Endothelial cell of umbilical vein (primary cell): ENCODE results near the gene CFAP100. TPM values are rescaled to one million over a fixed set of nuclear protein-coding genes. Genes with fewer than 3 reads are reported as not detected.

ENCODE experiments used
- BruUV-seq: library from RNA; stranded (reverse); fragments of 400-500 nt; replicated peaks from 2 replicates; lab custom pipeline; 2021; lab: Mats Ljungman, UMichigan
- CTCF ChIA-PET: fragments of 300-600, 350-600 bp; sonication (Branson Sonifier 250); formaldehyde crosslinking; loops from one replicate; lab custom pipeline; 2021; ENCODE audit warnings: antibody characterized with exemption, inconsistent platforms; lab: Charles Lee
- POLR2A ChIA-PET: fragments of 300-600, 350-600 bp; sonication (Branson Sonifier 250); formaldehyde crosslinking; loops from one replicate; lab custom pipeline; 2021; ENCODE audit warnings: antibody characterized with exemption, inconsistent platforms; lab: Charles Lee
- DNase-seq: peaks from one replicate; pipeline ENCODE4 v3.0.0-alpha.2; 2011; ENCODE audit warnings: low read depth, low spot score
- FAIRE-seq: peaks from 2 replicates; lab custom pipeline; 2011; peaks lifted over from hg19 to GRCh38; lab: Jason Lieb, UNC
- H2AFZ ChIP-seq: 2 replicates; pipeline ENCODE4 v1.6.0; 2012; ENCODE audit warnings: low read depth, low read length, control low read depth, inconsistent platforms
- H3K27ac ChIP-seq: 2 replicates; pipeline ENCODE4 v1.5.1; 2011; ENCODE audit warnings: low read depth, mild to moderate bottlenecking, control low read depth, low read length, moderate library complexity; ENCODE audit not compliant: insufficient read depth
- H3K27me3 ChIP-seq, 2 experiments: 2 replicates each; pipeline versions ENCODE4 v1.6.0 to v1.6.1; 2011; ENCODE audit warnings: low read length in 2 of 2, mixed read lengths in 1 of 2; ENCODE audit not compliant: control insufficient read depth in 2 of 2, insufficient read depth in 2 of 2
- H3K36me3 ChIP-seq, 2 experiments: 2 replicates in 1 of 2; 3 replicates in 1 of 2; pipeline ENCODE4 v1.5.1; 2011; ENCODE audit warnings: low read length in 2 of 2, mild to moderate bottlenecking in 1 of 2, moderate library complexity in 1 of 2; ENCODE audit not compliant: control insufficient read depth in 2 of 2, insufficient read depth in 2 of 2; ENCODE audit errors: extremely low read depth in 1 of 2
- H3K4me1 ChIP-seq: 3 replicates; pipeline ENCODE4 v1.5.1; 2011; ENCODE audit warnings: mild to moderate bottlenecking, low read length; ENCODE audit not compliant: control insufficient read depth, insufficient read depth; ENCODE audit errors: extremely low read depth
- H3K4me2 ChIP-seq: 2 replicates; pipeline ENCODE4 v1.6.1; 2011; ENCODE audit warnings: low read length, control low read depth, mixed read lengths; ENCODE audit not compliant: insufficient read depth
- H3K4me3 ChIP-seq, 3 experiments: fragments of 200-600 bp in 1 of 3; sonication (generic), shearing (Covaris generic) in 1 of 3; replicated peaks in 1 of 3; 2 replicates each; pipeline ENCODE4 v1.5.1; 2011 to 2016; ENCODE audit warnings: control low read depth in 3 of 3, low read length in 3 of 3, mild to moderate bottlenecking in 2 of 3, inconsistent platforms in 1 of 3, low read depth in 1 of 3, moderate library complexity in 1 of 3; ENCODE audit not compliant: insufficient read depth in 1 of 3
- H3K79me2 ChIP-seq: 2 replicates; pipeline ENCODE4 v1.6.0; 2012; ENCODE audit warnings: low read length, inconsistent platforms; ENCODE audit not compliant: control insufficient read depth, insufficient read depth
- H3K9ac ChIP-seq: replicated peaks from 2 replicates; pipeline ENCODE3; 2011; ENCODE audit warnings: low read length, control low read depth; ENCODE audit not compliant: insufficient read depth; ENCODE audit errors: extremely low read depth
- H3K9me1 ChIP-seq: replicated peaks from 3 replicates; pipeline ENCODE4 v1.6.0; 2011; ENCODE audit warnings: mild to moderate bottlenecking, low read length; ENCODE audit not compliant: control insufficient read depth, insufficient read depth; ENCODE audit errors: extremely low read depth
- H3K9me3 ChIP-seq: replicated peaks from 2 replicates; pipeline ENCODE4 v1.5.1; 2012; ENCODE audit warnings: low read length, inconsistent platforms; ENCODE audit not compliant: control insufficient read depth, insufficient read depth
- H4K20me1 ChIP-seq: replicated peaks from 2 replicates; pipeline ENCODE3; 2011; ENCODE audit warnings: mild to moderate bottlenecking, low read length; ENCODE audit not compliant: control insufficient read depth, insufficient read depth; ENCODE audit errors: extremely low read depth
- CTCF ChIP-seq, 2 donors: IDR thresholded peaks; 1 replicate in 1 of 2; 2 replicates in 1 of 2; pipeline ENCODE4 v1.5.1; 2011; ENCODE audit warnings: low read length in 2 of 2, mild to moderate bottlenecking in 2 of 2, moderate library complexity in 2 of 2, control low read depth in 1 of 2, inconsistent platforms in 1 of 2, low read depth in 1 of 2; ENCODE audit not compliant: insufficient read depth in 1 of 2; ENCODE audit errors: extremely low read depth in 1 of 2
- EZH2 ChIP-seq: IDR thresholded peaks from 2 replicates; pipeline ENCODE4 v1.6.1; 2012; ENCODE audit warnings: borderline replicate concordance, low read depth, mild to moderate bottlenecking, moderate library complexity, low read length, inconsistent platforms; ENCODE audit not compliant: severe bottlenecking
- FOS ChIP-seq: IDR thresholded peaks from 2 replicates; pipeline ENCODE4 v1.6.1; 2011; ENCODE audit warnings: mild to moderate bottlenecking, low read length, moderate library complexity, borderline replicate concordance; ENCODE audit not compliant: insufficient read depth
- GATA2 ChIP-seq: IDR thresholded peaks from 2 replicates; pipeline ENCODE4 v1.7.0; 2011; ENCODE audit warnings: low read depth, mild to moderate bottlenecking, moderate library complexity, mixed read lengths, low read length; ENCODE audit not compliant: insufficient read length, insufficient read depth
- JUN ChIP-seq: IDR thresholded peaks from 2 replicates; pipeline ENCODE4 v1.6.1; 2011; ENCODE audit warnings: borderline replicate concordance, low read depth; ENCODE audit not compliant: insufficient read length, insufficient read depth
- MAX ChIP-seq: IDR thresholded peaks from 2 replicates; pipeline ENCODE4 v1.6.1; 2011; ENCODE audit not compliant: insufficient read depth, insufficient read length
- MYC ChIP-seq: IDR thresholded peaks from one replicate; pipeline ENCODE4 v1.6.1; 2011; ENCODE audit warnings: mild to moderate bottlenecking, low read depth, low read length
- POLR2A ChIP-seq: IDR thresholded peaks from 2 replicates; pipeline ENCODE4 v1.6.1; 2012; ENCODE audit warnings: low read depth, mild to moderate bottlenecking, control low read depth, low read length
- POLR2AphosphoS5 ChIP-seq: IDR thresholded peaks from 2 replicates; pipeline ENCODE4 v1.6.1; 2012; ENCODE audit warnings: low read depth, mild to moderate bottlenecking, control low read depth, low read length, moderate library complexity; ENCODE audit not compliant: insufficient read depth
- dilution Hi-C: fragments of 300-500 bp; cut with MboI; formaldehyde crosslinking; loops from one replicate; pipeline ENCODE4 v1.15.0; 2019; ENCODE audit warnings: low sequenced_read_pairs; ENCODE audit not compliant: extremely low pct_ligation_motif_present
- intact Hi-C: fragments of 100-400 bp; cut with micrococcal nuclease; formaldehyde crosslinking; loops from one replicate; pipeline ENCODE4 v1.10.0; 2022
- polyA plus RNA-seq, 4 experiments: library from polyadenylated mRNA; depleted of rRNA in 3 of 4; stranded (reverse) in 3 of 4; unstranded in 1 of 4; fragments of >200 nt; gene quantifications; 2 replicates each; pipeline versions ENCODE4 v1.2.1 to v1.2.3, GENCODE V29; 2011 to 2012; ENCODE audit warnings: missing spikeins in 1 of 4
- total RNA-seq: library from RNA; stranded (reverse); gene quantifications from 2 replicates; pipeline ENCODE4 v1.2.3, GENCODE V29; 2021

The CFAP100 gene
- total and polyA plus RNA-seq, 2 donors (not counting 3 experiments of a cell fraction or from before 2014, with no cell fraction given) = not detected

GRCh38 chr3:126392246-126392645, 2.5 kb upstream of the CFAP100 start:
- no peak overlapping the region for H3K9ac ChIP-seq
- no TSS peak for BruUV-seq
- no peak for TF ChIP-seq POLR2A
- TF ChIP-seq MYC = no peak
- TF ChIP-seq FOS = no peak
- TF ChIP-seq JUN = no peak
- TF ChIP-seq POLR2AphosphoS5 = no peak
- no peak overlapping the region for H3K4me3 ChIP-seq
- no peak for FAIRE-seq
- intact Hi-C loops (no loop called here), dilution Hi-C loops (no loop called here)
- H3K4me2 ChIP-seq = no peak overlapping the region
- no peak for DNase-seq
- H4K20me1 ChIP-seq = no peaks in the 10 kb centered on the region
- no peak overlapping the region for H3K27ac ChIP-seq
- H3K9me3 ChIP-seq = no peaks in the 10 kb centered on the region
- H2AFZ ChIP-seq = no peak overlapping the region
- peaks cover 22 to 31% of the 10 kb centered on the region in 2 experiments for H3K27me3 ChIP-seq
- H3K36me3 ChIP-seq = no peaks in the 10 kb centered on the region
- CTCF ChIA-PET = interaction anchor here (0.8 to 6.4 kb wide), 8 partner anchors 21 to 259 kb away, joined by 3 to 112 read pairs (median 4); partner anchors contain the start of gene KLF15
- POLR2A ChIA-PET = no interaction called here
- H3K79me2 ChIP-seq = no peaks in the 10 kb centered on the region
- no peaks in the 10 kb centered on the region for H3K4me1 ChIP-seq
- H3K9me1 ChIP-seq = no peaks in the 10 kb centered on the region

DNA sequence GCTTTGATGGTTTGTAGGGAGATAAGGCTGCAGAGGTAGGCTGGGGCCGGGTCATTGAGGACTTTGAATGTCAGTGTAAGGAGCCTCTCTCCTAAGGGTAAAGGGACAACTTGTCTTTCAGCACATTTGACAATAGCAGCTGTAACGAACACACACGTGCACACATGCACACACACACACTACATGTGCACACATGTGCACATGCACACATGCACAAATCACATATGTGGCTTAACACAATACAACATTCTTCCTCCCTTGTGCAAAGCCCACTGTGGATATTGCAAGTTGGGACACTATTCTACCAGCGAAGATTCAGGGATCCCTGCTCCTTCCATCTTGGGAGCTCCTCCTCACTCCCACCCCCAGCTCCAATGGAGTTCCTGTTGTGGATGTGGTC, 1.1 kb upstream of the CFAP100 start:
- Histone ChIP-seq H4K20me1 (no peaks in the 10 kb centered on the region), H3K79me2 (no peaks in the 10 kb centered on the region), H3K9me1 (no peaks in the 10 kb centered on the region), H3K9ac (no peak overlapping the region), H3K4me2 (no peak overlapping the region), H2AFZ (no peak overlapping the region), H3K4me3 (no peak overlapping the region), H3K36me3 (no peaks in the 10 kb centered on the region), H3K27me3 (peaks cover 22 to 31% of the 10 kb centered on the region in 2 experiments), H3K4me1 (no peaks in the 10 kb centered on the region), H3K27ac (no peak overlapping the region), H3K9me3 (no peaks in the 10 kb centered on the region)
- no TSS peak for BruUV-seq
- FAIRE-seq (no peak), DNase-seq (no peak)
- intact Hi-C loops (no loop called here), dilution Hi-C loops (no loop called here)
- no peak for TF ChIP-seq CTCF (IDR thresholded peaks at IDR 0.05; ENCODE audit: extremely low read depth in 1 of 2, insufficient read depth in 1 of 2, low read depth in 1 of 2, low read length in 2 of 2)
- no peak for TF ChIP-seq EZH2
- no peak for TF ChIP-seq POLR2A
- no peak for TF ChIP-seq POLR2AphosphoS5
- no peak for TF ChIP-seq GATA2
- TF ChIP-seq FOS = no peak
- TF ChIP-seq MYC = no peak
- no peak for TF ChIP-seq MAX
- no peak for TF ChIP-seq JUN
- POLR2A ChIA-PET = no interaction called here
- CTCF ChIA-PET = interaction anchor here (6.4 kb wide), 1 partner anchor 135 kb away, joined by 112 read pairs; no protein-coding TSS in a partner anchor
